Measurements from ENCODE around the gene HS3ST4. TPM values are rescaled to one million over a fixed set of nuclear protein-coding genes. Genes with fewer than 3 reads are reported as not detected.

The HS3ST4 gene
- total and polyA plus RNA-seq, 2 of the 4 experiments (the other 2 are of a cell fraction), result not detected

- Histone ChIP-seq H2AK5ac (ENCODE audit: low read depth, low read length) (no peak overlapping the region), H2BK15ac (ENCODE audit: low read depth, low read length) (no peak overlapping the region), H3K27me3 (ENCODE audit: control insufficient read depth, insufficient read depth, low read length) (no peaks in the 10 kb centered on the region), H2AK9ac (replicated peaks; ENCODE audit: low read depth, low read length, poor library complexity) (no peak overlapping the region), H3K27ac (ENCODE audit: insufficient read depth, low read length) (no peak overlapping the region), H3K4ac (ENCODE audit: low read depth, low read length) (no peak overlapping the region), H2AFZ (replicated peaks; ENCODE audit: low read length, poor library complexity) (no peak overlapping the region), H3K18ac (ENCODE audit: low read depth, low read length) (no peak overlapping the region), H2BK20ac (ENCODE audit: low read depth, low read length) (no peak overlapping the region), H3K4me2 (ENCODE audit: low read depth, low read length) (no peak overlapping the region), H3K9me3 (ENCODE audit: control insufficient read depth, insufficient read depth, low read length) (peaks cover 16% of the 10 kb centered on the region; the same call in 1 of the 2 replicates), H3K36me3 (ENCODE audit: control insufficient read depth, insufficient read depth, low read length) (no peaks in the 10 kb centered on the region), H3K14ac (replicated peaks; ENCODE audit: low read depth, low read length) (no peak overlapping the region), H3K4me1 (ENCODE audit: control insufficient read depth, insufficient read depth, low read length) (no peaks in the 10 kb centered on the region), H3K56ac (ENCODE audit: extremely low read depth, insufficient read depth, low read length) (no peak overlapping the region), H4K5ac (ENCODE audit: low read depth, low read length) (no peak overlapping the region), H3K9ac (ENCODE audit: low read depth, low read length) (no peak overlapping the region), H2BK5ac (ENCODE audit: low read depth, low read length, poor library complexity, severe bottlenecking) (no peak overlapping the region), H3K9me1 (ENCODE audit: insufficient read depth, low read length) (no peaks in the 10 kb centered on the region), H4K91ac (ENCODE audit: insufficient read depth, low read depth, low read length) (no peak overlapping the region), H3K23ac (ENCODE audit: low read depth, low read length) (no peak overlapping the region), H2BK120ac (ENCODE audit: low read depth, low read length) (no peak overlapping the region), H3K79me1 (ENCODE audit: low read depth in 1 of 2, low read length in 2 of 2) (no peaks in the 10 kb centered on the region), H4K8ac (ENCODE audit: low read depth in 2 of 2, low read length in 2 of 2) (no peak overlapping the region), H4K20me1 (ENCODE audit: insufficient read depth, low read length) (no peaks in the 10 kb centered on the region), H3K4me3 (ENCODE audit: insufficient read depth, low read depth, low read length) (no peak overlapping the region)
- intact Hi-C loops (cut with micrococcal nuclease), result no loop called here
- dilution Hi-C loops (cut with HindIII; ENCODE audit: low sequenced_read_pairs, unreplicated experiment), result no loop called here
- in situ Hi-C loops (cut with MboI; ENCODE audit: low sequenced_read_pairs), result no loop called here
- ATAC-seq (ENCODE audit: low read depth), result no peak
- no peak for DNase-seq
- CTCF ChIA-PET, result no interaction called here
- TF ChIP-seq RCOR1 (IDR thresholded peaks at IDR 0.05; ENCODE audit: insufficient replicate concordance, low read length), result no peak
- no peak for TF ChIP-seq FOS (IDR thresholded peaks at IDR 0.05; ENCODE audit: low read depth, low read length)
- no peak for TF ChIP-seq ELK1 (IDR thresholded peaks at IDR 0.05; ENCODE audit: borderline replicate concordance, low read depth, low read length)
- no peak for TF ChIP-seq NFE2L2 (IDR thresholded peaks at IDR 0.05; ENCODE audit: low read depth, low read length)
- no peak for TF ChIP-seq CHD1 (IDR thresholded peaks at IDR 0.05; ENCODE audit: low read depth, low read length)
- TF ChIP-seq POLR2A (IDR thresholded peaks at IDR 0.05; ENCODE audit: low read depth, low read length), result no peak
- no peak for TF ChIP-seq CTCF (conservative IDR thresholded peaks at IDR 0.05; ENCODE audit: low read depth, low read length)
- TF ChIP-seq CEBPB (IDR thresholded peaks at IDR 0.05; ENCODE audit: low read depth, low read length), result no peak
- TF ChIP-seq RFX5 (IDR thresholded peaks at IDR 0.05; ENCODE audit: low read depth, low read length), result no peak
- TF ChIP-seq MAZ (IDR thresholded peaks at IDR 0.05; ENCODE audit: borderline replicate concordance, low read depth, low read length), result no peak
- TF ChIP-seq BHLHE40 (IDR thresholded peaks at IDR 0.05; ENCODE audit: low read depth, low read length), result no peak
- TF ChIP-seq USF2 (IDR thresholded peaks at IDR 0.05; ENCODE audit: low read depth, low read length), result no peak
- TF ChIP-seq SMC3 (IDR thresholded peaks at IDR 0.05; ENCODE audit: low read depth, low read length), result no peak
- POLR2A ChIA-PET (ENCODE audit: unreplicated experiment), result no interaction called here
- no TSS peak for BruUV-seq (replicated peaks)
- no CpG with 5 or more reads among the region's 7 CpGs for WGBS, 2 experiments (ENCODE audit: extremely low coverage in 2 of 2, insufficient read length in 1 of 2)
These were observed 469.9 kb downstream of the HS3ST4 start for GRCh38 chr16:26161461-26162180.

All from IMR-90 (cell line).